NCI-H526 (cell line): Measurements from ENCODE around the gene ERBB2.
A peak's percentile ranks its signal among the peaks of the same experiment; 100 is the strongest.
"Not testable (repeated sequence)": the region's sequence is repeated elsewhere in the genome, so short reads cannot be mapped to it uniquely, and the experiment has no call there.

Experiments used
- DNase-seq, 2 experiments: peaks; one replicate each; lab custom pipeline; 2025; lab: John Stamatoyannopoulos, UW

The ERBB2 gene

DNA sequence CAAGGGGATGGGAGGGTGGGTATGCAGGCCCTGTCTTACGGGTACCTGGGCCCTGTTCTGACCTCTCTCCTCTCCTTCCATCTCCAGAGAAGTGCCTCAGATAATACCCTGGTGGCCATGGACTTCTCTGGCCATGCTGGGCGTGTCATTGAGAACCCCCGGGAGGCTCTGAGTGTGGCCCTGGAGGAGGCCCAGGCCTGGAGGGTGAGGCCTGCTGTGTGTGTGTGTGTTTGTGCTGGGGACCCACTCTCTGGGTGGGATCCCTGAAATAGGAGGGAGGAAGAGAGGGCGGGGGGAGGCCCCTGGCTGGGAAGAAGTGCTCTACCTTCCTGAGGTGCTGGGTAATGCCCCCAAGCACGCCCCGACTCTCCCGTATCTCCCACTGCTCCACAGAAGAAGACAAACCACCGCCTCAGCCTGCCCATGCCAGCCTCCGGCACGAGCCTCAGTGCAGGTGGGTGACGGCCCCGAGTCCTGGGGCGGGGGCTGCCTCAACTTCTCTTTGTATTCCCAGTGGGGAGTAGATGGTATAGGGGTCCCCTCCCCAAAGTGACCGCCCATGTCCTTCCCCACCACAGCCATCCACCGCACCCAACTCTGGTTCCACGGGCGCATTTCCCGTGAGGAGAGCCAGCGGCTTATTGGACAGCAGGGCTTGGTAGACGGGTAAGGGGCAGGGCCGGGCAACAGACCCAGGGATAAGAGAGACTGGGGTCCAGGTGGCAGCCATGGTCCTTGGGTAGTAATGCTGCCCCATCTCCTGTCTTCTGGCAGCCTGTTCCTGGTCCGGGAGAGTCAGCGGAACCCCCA lies 45.7 kb downstream of the ERBB2 start:
- DNase-seq = no peak

GRCh38 chr17:39746145-39746461 lies 46.2 kb downstream of the ERBB2 start:
- no peak for DNase-seq

DNA sequence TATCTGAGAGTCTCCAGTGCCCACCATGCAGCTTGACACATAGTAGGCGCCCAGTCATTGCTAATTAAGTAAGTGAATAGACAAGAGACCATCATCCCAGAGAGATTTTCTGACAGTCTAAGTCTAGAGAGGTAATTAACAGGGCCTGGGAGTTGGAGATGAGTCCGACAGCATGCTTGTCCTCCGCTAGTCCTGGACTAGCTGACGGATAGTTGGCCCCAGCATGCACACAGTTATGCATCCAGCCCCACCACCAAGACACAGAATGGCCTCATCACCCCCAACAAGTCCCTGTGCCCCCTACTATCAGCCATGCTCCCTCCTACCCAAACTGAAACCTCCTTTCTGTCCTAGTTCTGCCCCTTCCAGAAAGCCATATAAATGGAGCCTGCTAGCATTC lies 47.9 kb downstream of the ERBB2 start:
- DNase-seq = no peak

DNA sequence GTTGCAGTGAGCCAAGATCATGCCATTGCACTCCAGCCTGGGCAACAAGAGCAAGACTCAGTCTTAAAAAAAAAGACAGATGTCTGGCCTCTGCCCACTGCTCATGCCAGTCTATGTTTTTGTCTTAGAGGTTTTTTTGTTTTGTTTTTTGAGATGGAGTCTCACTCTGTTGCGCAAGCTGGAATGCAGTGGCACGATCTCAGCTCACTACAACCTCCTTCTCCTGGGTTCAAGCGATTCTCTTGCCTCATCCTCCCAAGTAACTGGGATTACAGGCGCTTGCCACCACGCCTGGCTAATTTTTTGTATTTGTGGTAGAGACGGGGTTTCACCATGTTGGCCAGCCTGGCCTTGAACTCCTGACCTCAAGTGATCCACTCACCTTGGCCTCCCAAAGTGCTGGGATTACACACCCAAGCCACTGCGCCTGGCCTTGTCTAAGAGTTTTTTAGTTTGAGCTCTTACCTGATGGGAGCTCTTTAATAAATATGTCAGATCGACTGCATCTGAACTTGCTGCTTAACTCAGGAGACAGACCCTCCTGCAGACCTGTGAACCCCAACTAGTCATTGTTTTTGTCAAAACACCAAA lies 48.7 kb downstream of the ERBB2 start:
- DNase-seq = not testable (repeated sequence)

- DNase-seq = no peak
Measured at GRCh38 chr17:39750131-39751015, 50.5 kb downstream of the ERBB2 start.

DNA sequence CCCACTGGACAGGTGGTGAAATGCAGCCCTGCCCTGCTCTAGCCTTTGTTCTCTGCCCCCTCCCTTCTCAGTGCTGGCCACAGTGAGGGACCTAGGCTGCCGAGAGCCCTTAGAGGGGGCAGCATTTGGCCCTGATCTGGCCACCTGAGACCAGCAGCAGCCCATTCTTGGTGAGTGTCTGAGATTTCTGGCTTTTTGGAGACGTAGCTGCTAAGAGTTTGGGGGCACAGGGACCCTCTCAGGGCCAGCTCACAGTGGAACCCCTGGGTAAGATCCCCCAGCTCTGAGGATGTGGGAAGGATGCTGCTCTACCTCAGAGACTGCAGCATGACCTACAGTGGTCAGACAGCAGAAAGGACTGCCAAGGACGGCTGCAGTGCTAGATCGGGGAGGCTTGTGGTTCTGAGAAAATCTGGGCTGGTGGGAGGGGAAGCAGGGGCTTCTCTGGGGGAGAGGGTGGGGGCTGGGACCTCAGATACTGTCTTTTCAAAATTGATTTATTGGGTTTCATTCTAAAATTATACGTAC lies 51.2 kb downstream of the ERBB2 start:
- DNase-seq = no peak

- DNase-seq = no peak
Measured at GRCh38 chr17:39751637-39752036, 51.8 kb downstream of the ERBB2 start.

DNA sequence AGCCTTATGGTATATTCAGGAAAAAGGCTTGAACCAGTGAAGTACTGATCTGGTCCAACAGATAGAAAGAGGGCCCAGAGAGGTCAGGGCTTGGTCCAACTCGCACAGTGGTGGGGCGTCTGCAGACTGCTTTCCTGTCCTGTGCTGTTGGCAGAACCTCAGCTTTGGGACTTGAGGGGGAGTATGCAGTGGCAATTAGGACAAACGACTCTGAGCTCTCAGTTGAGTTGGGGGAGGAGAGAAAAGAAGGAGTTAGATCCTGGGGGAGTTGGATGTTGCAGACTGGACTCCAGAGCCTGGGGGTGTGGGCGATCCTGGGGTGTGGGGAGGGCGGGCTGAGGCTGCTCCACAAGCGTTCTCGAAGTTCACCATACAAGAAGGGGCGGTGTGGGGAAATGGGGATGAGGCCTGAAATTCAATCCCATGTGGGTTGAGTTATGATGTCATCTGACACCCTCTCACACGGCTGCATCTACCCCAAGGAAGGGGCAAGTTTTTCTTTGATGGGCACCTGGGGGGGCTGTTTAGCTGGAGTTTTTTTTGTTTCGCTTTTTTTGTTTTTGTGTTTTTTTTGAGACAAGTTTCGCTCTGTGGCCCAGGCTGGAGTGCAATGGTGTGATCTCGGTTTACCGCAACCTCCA lies 52.5 kb downstream of the ERBB2 start:
- DNase-seq = no peak

DNA sequence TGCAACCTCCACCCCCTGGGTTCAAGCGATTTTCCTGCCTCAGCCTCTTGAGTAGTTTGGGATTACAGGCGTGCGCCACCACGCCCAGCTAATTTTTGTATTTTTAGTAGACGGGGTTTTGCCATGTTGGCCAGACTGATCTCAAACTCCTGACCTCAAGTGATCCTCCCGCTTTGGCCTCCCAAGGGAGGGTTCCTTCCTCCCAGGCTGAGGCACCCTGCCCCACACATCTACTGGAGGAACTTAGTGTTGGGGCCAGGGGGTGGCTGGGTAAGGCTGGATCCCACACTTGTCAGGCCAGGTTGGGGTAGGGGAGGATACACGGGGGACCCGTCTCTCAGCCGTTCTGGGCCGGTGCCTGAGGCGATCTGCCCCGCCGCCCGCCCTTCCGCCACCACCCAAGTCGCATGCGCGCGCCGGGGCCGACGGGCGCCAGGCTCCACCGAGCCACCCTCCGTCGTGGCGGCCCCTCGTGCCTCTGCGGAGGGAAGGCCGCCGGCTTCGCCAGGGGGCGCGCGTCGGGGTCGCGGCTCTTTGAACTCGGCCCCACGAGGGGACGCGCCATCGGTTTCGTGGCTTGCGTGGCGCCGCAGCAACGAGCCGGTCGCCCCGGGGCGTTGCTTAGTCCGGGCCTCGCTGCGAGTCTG lies 53.8 kb downstream of the ERBB2 start:
- DNase-seq = peak in 1 of 2 experiments; percentile 78

DNA sequence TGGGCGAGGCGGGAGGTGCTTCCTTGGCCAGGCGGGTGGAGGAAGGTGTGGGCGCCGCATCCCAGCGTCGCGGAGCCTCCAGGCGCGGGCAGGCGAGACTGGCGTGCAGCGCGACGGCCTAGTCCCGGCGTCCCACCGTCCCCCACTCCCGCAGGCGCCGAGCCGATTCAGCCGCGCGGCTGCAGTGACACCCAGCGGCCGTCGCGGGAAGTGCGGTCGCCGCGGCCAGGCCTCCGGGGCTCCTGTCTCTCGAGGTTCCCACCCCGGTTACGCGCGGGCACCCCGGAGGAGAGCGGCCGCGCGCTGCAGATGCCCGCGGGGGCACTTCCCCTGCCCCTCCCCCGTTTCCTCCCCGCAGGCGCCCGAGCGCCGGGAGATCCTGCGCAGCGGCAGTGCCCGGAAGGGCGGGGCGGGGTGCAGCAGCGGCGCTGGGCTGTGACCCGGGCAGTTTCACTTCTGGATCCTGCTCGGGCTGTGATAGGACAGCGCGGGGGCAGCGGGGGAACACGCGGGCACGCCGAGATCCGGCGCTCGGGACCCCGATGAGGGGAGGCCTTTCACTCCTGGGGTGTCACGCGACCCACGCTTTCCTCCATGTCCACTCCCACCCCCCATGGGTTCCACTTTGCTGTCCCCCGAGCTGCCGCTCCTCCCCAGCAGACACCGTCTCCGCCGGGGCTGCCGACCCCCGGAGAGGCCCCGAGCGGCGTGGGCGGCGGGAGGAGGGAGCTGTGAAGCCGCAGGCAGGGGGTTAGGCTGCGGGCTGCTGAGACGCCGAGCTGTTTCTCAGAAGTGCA lies 54.5 kb downstream of the ERBB2 start:
- DNase-seq = peak; percentile 80 to 95

DNA sequence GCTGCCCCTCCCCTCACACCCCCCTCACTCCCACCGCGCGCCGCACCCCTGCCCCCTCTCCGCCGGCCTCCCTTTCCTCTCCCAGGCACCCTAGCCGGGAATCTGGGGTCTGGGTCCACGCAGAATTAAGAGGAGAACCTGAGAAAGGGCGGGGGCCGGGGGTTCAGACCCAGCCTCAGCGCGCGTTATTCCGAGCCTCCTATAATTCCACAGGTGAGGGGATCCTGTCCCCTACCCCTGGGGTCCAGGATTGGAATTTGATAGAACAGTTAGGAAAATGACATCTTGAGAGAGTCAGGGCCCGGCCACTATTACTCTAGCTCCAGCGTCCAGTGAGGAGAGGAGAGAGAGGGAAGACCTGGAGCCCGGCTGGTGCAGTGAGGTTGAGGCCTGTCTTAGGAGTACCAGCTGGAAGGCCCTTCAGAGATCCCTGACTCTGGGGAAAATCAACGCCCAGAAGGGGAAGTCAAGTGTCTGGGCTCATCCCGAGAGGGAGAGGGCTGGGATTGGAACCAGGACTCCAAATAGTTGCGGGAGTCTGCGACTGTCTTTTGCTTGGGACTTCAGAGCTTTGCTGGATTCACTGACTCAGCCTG lies 55.2 kb downstream of the ERBB2 start:
- DNase-seq = no peak

GRCh38 chr17:39755554-39756379 lies 55.9 kb downstream of the ERBB2 start:
- DNase-seq = no peak

DNA sequence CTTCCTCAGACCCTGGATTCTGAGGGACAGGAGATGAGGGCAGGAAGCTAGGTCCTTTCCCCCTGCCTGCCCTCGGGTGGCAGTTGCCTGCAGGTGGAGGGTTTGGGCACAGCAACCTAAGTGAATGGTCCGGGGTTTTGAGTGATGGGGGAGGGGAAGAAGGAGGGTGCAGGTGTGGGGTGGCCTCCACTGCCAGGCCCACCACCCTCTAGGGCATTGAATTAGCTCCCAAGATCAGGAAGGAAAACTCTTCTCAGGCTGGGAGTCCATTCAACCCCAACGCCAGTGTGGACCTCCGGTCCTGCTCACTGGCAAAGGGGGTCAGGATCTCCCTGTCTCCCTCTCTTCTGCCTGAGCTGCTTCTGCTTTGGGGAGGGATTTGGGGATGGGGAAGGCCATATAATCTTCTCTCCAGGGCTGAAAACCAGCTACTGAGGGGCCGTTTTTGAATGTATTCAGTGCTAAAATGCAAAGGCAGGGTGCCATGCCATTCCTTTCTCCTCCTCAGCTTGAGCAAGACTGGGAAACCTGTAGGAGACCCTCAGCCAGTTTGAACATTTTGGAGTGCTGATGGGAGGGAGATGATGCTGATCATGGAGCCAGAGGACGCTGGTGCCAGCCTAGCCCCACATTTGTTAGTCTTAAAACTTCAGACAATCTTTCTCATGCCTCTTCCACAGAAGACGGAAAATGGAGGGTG lies 56.7 kb downstream of the ERBB2 start:
- no peak for DNase-seq

- DNase-seq = no peak
Measured at GRCh38 chr17:39757176-39757662, 57.4 kb downstream of the ERBB2 start.

- no peak for DNase-seq
Measured at GRCh38 chr17:39757931-39758873, 58.3 kb downstream of the ERBB2 start.

DNA sequence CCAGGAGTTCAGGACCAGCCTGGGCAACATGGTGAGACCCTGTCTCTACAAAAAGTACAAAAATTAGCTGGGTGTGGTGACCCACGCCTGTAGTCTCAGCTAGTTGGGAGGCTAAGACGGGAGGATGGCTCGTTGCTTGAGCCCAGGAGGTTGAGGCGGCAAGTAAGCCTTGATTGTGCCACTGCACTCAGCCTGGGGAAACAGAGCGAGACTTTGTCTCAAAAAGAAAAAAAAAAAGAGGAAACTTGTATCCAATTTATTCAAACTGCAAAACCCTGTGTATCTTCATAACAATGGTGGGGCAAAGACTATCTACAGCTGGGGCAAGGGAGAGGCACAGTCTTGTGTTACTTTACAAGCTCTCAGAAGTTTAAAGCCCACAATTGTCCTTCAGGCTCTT lies 59.3 kb downstream of the ERBB2 start:
- no peak for DNase-seq

- DNase-seq = no peak
Measured at GRCh38 chr17:39761861-39762496, 62.1 kb downstream of the ERBB2 start.
